Activated CD8-positive, alpha-beta T cell treated with anti-CD3 and anti-CD28 coated beads for 36 hours (primary cell): ENCODE data around the gene SUCLG2. TPM values are rescaled to one million over a fixed set of nuclear protein-coding genes. Genes with fewer than 3 reads are reported as not detected.

ENCODE experiments used
- ATAC-seq: fragments of 200-7000 bp; cut with Tn5 transposase; one replicate; pipeline ENCODE4 v1.10.0; 2021; ENCODE audit warnings: mild to moderate bottlenecking, moderate library complexity
- CTCF ChIA-PET: fragments of 350-600 bp; sonication (Branson Sonifier 250); formaldehyde crosslinking; loops from one replicate; lab custom pipeline; 2021; ENCODE audit warnings: antibody characterized with exemption; lab: Charles Lee
- POLR2A ChIA-PET: fragments of 350-600 bp; sonication (Branson Sonifier 250); formaldehyde crosslinking; loops from one replicate; lab custom pipeline; 2021; ENCODE audit warnings: antibody characterized with exemption; lab: Charles Lee
- DNase-seq: peaks from one replicate; pipeline ENCODE4 v3.0.0-alpha.2; 2020
- H3K27ac Mint-ChIP-seq: one replicate; pipeline ENCODE4 v1.8.0; 2021; ENCODE audit warnings: mild to moderate bottlenecking, mixed read lengths
- H3K27me3 Mint-ChIP-seq: one replicate; pipeline ENCODE4 v1.8.0; 2021; ENCODE audit warnings: mixed read lengths
- H3K36me3 Mint-ChIP-seq: one replicate; pipeline ENCODE4 v1.8.0; 2021; ENCODE audit warnings: low read depth, mixed read lengths
- H3K4me1 Mint-ChIP-seq: one replicate; pipeline ENCODE4 v1.8.0; 2021; ENCODE audit warnings: low read depth, mixed read lengths
- H3K4me3 Mint-ChIP-seq: one replicate; pipeline ENCODE4 v1.8.0; 2021; ENCODE audit warnings: mild to moderate bottlenecking, moderate library complexity, mixed read lengths
- H3K9me3 Mint-ChIP-seq: one replicate; pipeline ENCODE4 v1.8.0; 2021; ENCODE audit warnings: mixed read lengths
- CTCF ChIP-seq: fragments of 200-600 bp; IDR thresholded peaks from one replicate; pipeline ENCODE4 v1.8.0; 2022; ENCODE audit warnings: antibody characterized with exemption, mild to moderate bottlenecking
- intact Hi-C: fragments of 100-400 bp; cut with micrococcal nuclease; formaldehyde crosslinking; loops from one replicate; pipeline ENCODE4 v1.10.0; 2022
- total RNA-seq, 2 experiments: library from RNA; stranded (reverse); gene quantifications; one replicate each; pipeline ENCODE4 v1.2.3, GENCODE V29; 2021

The SUCLG2 gene
- total RNA-seq, 2 experiments from 2014 or later, result 61.3 to 65.5 TPM

GRCh38 chr3:67624687-67625086 is 29.7 kb downstream of the SUCLG2 start:
- Mint-ChIP-seq H3K36me3 (peaks cover 63% of the 10 kb centered on the region), H3K4me1 (peaks cover 40% of the 10 kb centered on the region), H3K27me3 (no peaks in the 10 kb centered on the region), H3K9me3 (peaks cover 2% of the 10 kb centered on the region), H3K27ac (peak overlapping the region; percentile 22), H3K4me3 (no peak overlapping the region)
- no peak for ATAC-seq
- ChIA-PET POLR2A (no interaction called here), CTCF (no interaction called here)
- no peak for TF ChIP-seq CTCF
- intact Hi-C loops, result no loop called here
- DNase-seq, result no peak

GRCh38 chr3:67624078-67624477 is 30.3 kb downstream of the SUCLG2 start:
- CTCF ChIA-PET, result no interaction called here
- no peak overlapping the region for H3K4me3 Mint-ChIP-seq
- peaks cover 44% of the 10 kb centered on the region for H3K4me1 Mint-ChIP-seq
- peaks cover 67% of the 10 kb centered on the region for H3K36me3 Mint-ChIP-seq
- POLR2A ChIA-PET, result no interaction called here
- no peak for TF ChIP-seq CTCF
- peak; percentile 13 for DNase-seq
- H3K27ac Mint-ChIP-seq, result peak overlapping the region; percentile 29
- intact Hi-C loops, result no loop called here
- no peaks in the 10 kb centered on the region for H3K27me3 Mint-ChIP-seq
- H3K9me3 Mint-ChIP-seq, result peaks cover 2% of the 10 kb centered on the region
- no peak for ATAC-seq

GRCh38 chr3:67622652-67623051 is 31.8 kb downstream of the SUCLG2 start:
- peaks cover 2% of the 10 kb centered on the region for H3K9me3 Mint-ChIP-seq
- CTCF ChIA-PET, result interaction anchor here (1.0 to 1.2 kb wide), 2 partner anchors 10 to 167 kb away, joined by 3 read pairs; no protein-coding TSS in a partner anchor
- no peak for ATAC-seq
- TF ChIP-seq CTCF, result no peak
- peaks cover 41% of the 10 kb centered on the region for H3K4me1 Mint-ChIP-seq
- H3K4me3 Mint-ChIP-seq, result no peak overlapping the region
- DNase-seq, result no peak
- peaks cover 65% of the 10 kb centered on the region for H3K36me3 Mint-ChIP-seq
- intact Hi-C loops, result no loop called here
- POLR2A ChIA-PET, result no interaction called here
- no peaks in the 10 kb centered on the region for H3K27me3 Mint-ChIP-seq
- H3K27ac Mint-ChIP-seq, result no peak overlapping the region

GRCh38 chr3:67620869-67621268 is 33.5 kb downstream of the SUCLG2 start:
- H3K36me3 Mint-ChIP-seq, result peaks cover 66% of the 10 kb centered on the region
- no peaks in the 10 kb centered on the region for H3K27me3 Mint-ChIP-seq
- no peak overlapping the region for H3K27ac Mint-ChIP-seq
- ChIA-PET CTCF (no interaction called here), POLR2A (no interaction called here)
- no peaks in the 10 kb centered on the region for H3K9me3 Mint-ChIP-seq
- DNase-seq (no peak), ATAC-seq (no peak)
- H3K4me3 Mint-ChIP-seq, result no peak overlapping the region
- no peak for TF ChIP-seq CTCF
- intact Hi-C loops, result no loop called here
- H3K4me1 Mint-ChIP-seq, result peaks cover 38% of the 10 kb centered on the region

GRCh38 chr3:67619991-67620390 is 34.4 kb downstream of the SUCLG2 start:
- intact Hi-C loops, result no loop called here
- DNase-seq (no peak), ATAC-seq (no peak)
- TF ChIP-seq CTCF, result no peak
- Mint-ChIP-seq H3K27me3 (no peaks in the 10 kb centered on the region), H3K27ac (no peak overlapping the region), H3K36me3 (peaks cover 72% of the 10 kb centered on the region), H3K9me3 (no peaks in the 10 kb centered on the region), H3K4me3 (no peak overlapping the region), H3K4me1 (peaks cover 35% of the 10 kb centered on the region)
- ChIA-PET POLR2A (no interaction called here), CTCF (no interaction called here)
